EH (cell line): ENCODE results near the gene MORF4L1.
A peak's percentile ranks its signal among the peaks of the same experiment; 100 is the strongest.
"Not testable (repeated sequence)": the region's sequence is repeated elsewhere in the genome, so short reads cannot be mapped to it uniquely, and the experiment has no call there.

Experiments used
- DNase-seq: peaks from one replicate; pipeline ENCODE4 v3.0.0-alpha.2; 2015; ENCODE audit warnings: low read depth

Gene MORF4L1

GRCh38 chr15:78859971-78860719, 12.5 kb upstream of the MORF4L1 start:
- peak; percentile 93 for DNase-seq

- not testable (repeated sequence) for DNase-seq
Observed at GRCh38 chr15:78865585-78865984, 7.1 kb upstream of the MORF4L1 start.

- not testable (repeated sequence) for DNase-seq
Observed at GRCh38 chr15:78866031-78866430, 6.7 kb upstream of the MORF4L1 start.

- DNase-seq, result no peak
Observed at GRCh38 chr15:78866803-78867202, 5.9 kb upstream of the MORF4L1 start.

- no peak for DNase-seq
Observed at GRCh38 chr15:78868366-78868765, 4.3 kb upstream of the MORF4L1 start.

GRCh38 chr15:78871483-78872127, 1.1 kb upstream of the MORF4L1 start:
- not testable (repeated sequence) for DNase-seq

- DNase-seq, result peak; percentile 98
Observed at GRCh38 chr15:78872972-78873792, 492 bp downstream of the MORF4L1 start.

- DNase-seq, result peak; percentile 44
Observed at GRCh38 chr15:78873793-78874765, 1.4 kb downstream of the MORF4L1 start.

- peak; percentile 21 for DNase-seq
Observed at GRCh38 chr15:78875107-78875914, 2.6 kb downstream of the MORF4L1 start.

GRCh38 chr15:78876954-78877353, 4.3 kb downstream of the MORF4L1 start:
- DNase-seq, result not testable (repeated sequence)

GRCh38 chr15:78878356-78878755, 5.7 kb downstream of the MORF4L1 start:
- peak; percentile 75 for DNase-seq

GRCh38 chr15:78879517-78880241, 7.0 kb downstream of the MORF4L1 start:
- DNase-seq, result peak; percentile 42

- peak; percentile 62 for DNase-seq
Observed at GRCh38 chr15:78880242-78880533, 7.5 kb downstream of the MORF4L1 start.

GRCh38 chr15:78880813-78881212, 8.1 kb downstream of the MORF4L1 start:
- DNase-seq, result peak; percentile 51

- no peak for DNase-seq
Observed at GRCh38 chr15:78881681-78882080, 9.0 kb downstream of the MORF4L1 start.

- DNase-seq, result no peak
Observed at GRCh38 chr15:78889000-78889399, 16.3 kb downstream of the MORF4L1 start.

GRCh38 chr15:78893538-78893937, 20.8 kb downstream of the MORF4L1 start:
- DNase-seq, result no peak

GRCh38 chr15:78895471-78895870, 22.8 kb downstream of the MORF4L1 start:
- no peak for DNase-seq

GRCh38 chr15:78898540-78898939, 25.9 kb downstream of the MORF4L1 start:
- no peak for DNase-seq
